Measurements from ENCODE around the gene GRIFIN.

Gene GRIFIN

GRCh38 chr7:2512713-2513112 lies 36.5 kb upstream of the GRIFIN start:
- DNase-seq (ENCODE audit: low read depth), result no peak

- DNase-seq (ENCODE audit: low read depth), result no peak
Measured at GRCh38 chr7:2512179-2512661, 36.0 kb upstream of the GRIFIN start.

GRCh38 chr7:2511769-2512168 lies 35.6 kb upstream of the GRIFIN start:
- DNase-seq (ENCODE audit: low read depth), result no peak

- DNase-seq (ENCODE audit: low read depth), result peak; percentile 58
Measured at GRCh38 chr7:2510909-2511768, 34.9 kb upstream of the GRIFIN start.

- DNase-seq (ENCODE audit: low read depth), result no peak
Measured at GRCh38 chr7:2510130-2510776, 34.1 kb upstream of the GRIFIN start.

GRCh38 chr7:2509298-2509906 lies 33.2 kb upstream of the GRIFIN start:
- DNase-seq (ENCODE audit: low read depth), result no peak

GRCh38 chr7:2508327-2509215 lies 32.4 kb upstream of the GRIFIN start:
- peak; percentile 86 for DNase-seq (ENCODE audit: low read depth)

GRCh38 chr7:2507917-2508306 lies 31.7 kb upstream of the GRIFIN start:
- DNase-seq (ENCODE audit: low read depth), result no peak

- DNase-seq (ENCODE audit: low read depth), result no peak
Measured at GRCh38 chr7:2507208-2507916, 31.2 kb upstream of the GRIFIN start.

- DNase-seq (ENCODE audit: low read depth), result no peak
Measured at GRCh38 chr7:2505401-2505800, 29.2 kb upstream of the GRIFIN start.

GRCh38 chr7:2504889-2505375 lies 28.7 kb upstream of the GRIFIN start:
- no peak for DNase-seq (ENCODE audit: low read depth)

- DNase-seq (ENCODE audit: low read depth), result no peak
Measured at GRCh38 chr7:2504128-2504888, 28.1 kb upstream of the GRIFIN start.

GRCh38 chr7:2503056-2503941 lies 27.1 kb upstream of the GRIFIN start:
- DNase-seq (ENCODE audit: low read depth), result no peak

- DNase-seq (ENCODE audit: low read depth), result no peak
Measured at GRCh38 chr7:2502647-2502966, 26.4 kb upstream of the GRIFIN start.

GRCh38 chr7:2501947-2502646 lies 25.9 kb upstream of the GRIFIN start:
- no peak for DNase-seq (ENCODE audit: low read depth)

GRCh38 chr7:2500701-2501100 lies 24.5 kb upstream of the GRIFIN start:
- DNase-seq (ENCODE audit: low read depth), result no peak

- DNase-seq (ENCODE audit: low read depth), result no peak
Measured at GRCh38 chr7:2499719-2500430, 23.7 kb upstream of the GRIFIN start.

GRCh38 chr7:2499181-2499580 lies 23.0 kb upstream of the GRIFIN start:
- DNase-seq (ENCODE audit: low read depth), result no peak

Measured in T-helper 22 cell (primary cell).